A549 treated with Mapracorat at 1 μM for 4 hours (cell line): ENCODE data around the gene MEMO1. TPM values are rescaled to one million over a fixed set of nuclear protein-coding genes. Genes with fewer than 3 reads are reported as not detected.

Experiments
- total RNA-seq: library from RNA; stranded (reverse); fragments of 200-300 nt; extraction: Qiagen RNA extraction; gene quantifications from 5 replicates; pipeline ENCODE4 v1.2.3, GENCODE V29; 2022

Gene MEMO1
- 74.5 to 82.1 TPM (median 79.0 TPM) in 5 replicates for total RNA-seq

DNA sequence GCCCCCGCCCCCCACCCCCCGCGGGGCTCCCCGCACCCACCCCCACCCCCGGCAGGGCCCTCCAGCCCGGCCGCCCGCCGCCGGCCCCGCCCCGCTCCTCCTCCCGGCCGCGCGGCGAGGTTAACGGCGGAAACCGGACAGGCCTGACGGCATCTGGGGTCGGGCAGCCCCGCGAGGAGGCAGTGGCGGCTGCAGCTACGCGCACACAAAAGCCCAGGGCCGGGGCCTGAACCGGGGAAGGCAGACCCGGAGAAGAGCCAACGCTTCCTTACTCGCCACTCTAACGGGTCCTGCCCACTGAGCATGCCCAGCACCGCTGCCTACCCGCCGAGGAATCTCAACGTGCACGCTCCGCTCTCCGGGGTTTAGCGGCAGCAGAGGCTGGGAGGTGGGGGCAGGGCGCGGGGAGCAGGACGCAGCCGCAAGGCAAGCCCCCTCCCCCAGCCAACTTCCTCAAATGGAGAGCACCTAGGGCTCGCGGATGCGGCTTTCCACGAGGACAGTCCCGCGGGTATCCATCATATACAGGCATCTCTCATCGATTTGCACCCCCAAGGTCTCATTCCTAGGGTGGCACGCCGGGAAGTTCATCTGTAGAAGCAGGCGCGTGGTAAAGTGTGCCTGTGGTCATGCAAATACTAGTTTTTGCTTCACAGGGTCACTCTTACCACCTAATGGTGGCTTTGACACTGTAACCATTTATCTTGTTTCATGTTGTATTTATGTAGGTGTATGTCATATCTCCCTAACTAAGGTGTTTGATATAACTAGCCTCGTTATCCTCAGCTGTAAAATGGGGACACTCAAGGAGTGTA is at the start of gene MEMO1:
Gene MEMO1, minus strand, starts transcription at position 339 of the 815 bp plus-strand sequence. CDS start 761 bp downstream, outside the sequence.

DNA sequence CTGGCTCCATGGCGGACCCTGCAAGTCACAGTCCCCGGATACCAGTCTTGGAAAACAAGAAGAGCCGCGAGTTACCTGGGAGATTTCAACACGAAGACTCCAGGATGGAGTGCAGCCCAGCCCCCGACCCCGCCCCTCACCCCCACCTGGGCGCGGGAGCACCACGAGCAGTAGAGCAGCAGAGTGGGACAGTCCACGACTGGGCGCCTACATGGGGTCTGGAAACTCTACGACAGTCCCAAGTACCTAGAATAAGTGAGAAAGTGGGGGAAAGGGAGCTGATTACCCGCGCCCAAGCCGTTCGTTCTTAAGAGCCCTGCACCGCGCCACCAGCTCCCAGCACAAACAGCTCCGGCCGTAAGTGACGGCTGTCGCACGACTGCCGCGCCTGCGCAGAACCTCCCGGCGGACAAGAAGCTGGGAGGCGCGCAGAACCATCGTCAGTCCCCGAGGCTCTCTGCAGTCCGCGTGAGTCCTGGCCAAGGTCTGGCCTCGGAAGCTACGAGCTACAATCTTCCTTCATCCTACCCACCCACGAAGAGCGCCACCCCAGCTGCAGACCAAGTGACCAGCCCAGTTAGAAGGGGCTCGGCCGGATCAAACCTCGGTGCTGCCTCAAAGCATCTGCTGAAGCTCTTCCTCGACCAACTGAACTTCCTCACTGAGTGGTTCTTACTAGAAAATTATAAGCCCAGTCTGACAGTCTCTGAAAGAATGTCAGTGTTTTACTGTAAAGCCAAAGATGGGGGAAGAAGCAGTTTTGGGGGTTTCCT is 28.8 kb upstream of the MEMO1 start, which contains the start of gene DPY30:
Gene DPY30, minus strand, starts transcription at position 359 of the 773 bp plus-strand sequence. Its CDS starts 349 bp downstream, at position 10.

Other genes with a start within 250 kb of the MEMO1 start
- gene DPY30, start 28.8 kb upstream of the MEMO1 start, total RNA-seq, result 107 to 123 TPM (median 116 TPM) in 5 replicates
- gene SPAST, start 52.5 kb upstream of the MEMO1 start, total RNA-seq, result 11.3 to 15.3 TPM (median 14.3 TPM) in 5 replicates
- 12.4 to 17.2 TPM (median 15.7 TPM) in 5 replicates for gene SLC30A6, start 154.9 kb upstream of the MEMO1 start, total RNA-seq